ENCODE results near the gene NPIPB9.
"Not testable (repeated sequence)": the region's sequence is repeated elsewhere in the genome, so short reads cannot be mapped to it uniquely, and the experiment has no call there.

Gene NPIPB9

DNA sequence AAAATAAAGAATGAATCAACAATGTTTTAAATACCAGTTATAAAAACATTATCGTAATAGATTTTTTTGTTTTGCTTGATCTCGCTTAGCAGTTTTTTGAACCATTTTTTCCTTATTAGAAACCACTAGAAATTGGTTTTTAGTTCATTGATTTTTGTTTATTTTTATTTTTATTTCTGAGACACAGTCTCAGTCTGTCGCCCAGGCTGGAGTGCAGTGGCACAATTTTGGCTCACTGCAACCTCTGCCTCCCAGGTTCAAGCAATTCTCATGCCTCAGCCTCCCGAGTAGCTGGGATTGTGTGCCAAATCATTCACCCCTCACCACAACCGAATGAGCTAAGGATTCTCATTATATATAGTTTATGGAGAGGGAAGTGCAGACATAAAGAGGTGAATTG, at the start of gene NPIPB9:
Gene NPIPB9, plus strand, starts transcription at position 301 of the 400 bp plus-strand sequence.
- H3K4me3 ChIP-seq (ENCODE audit: low read depth, low read length); in situ Hi-C loops (cut with HindIII; ENCODE audit: low sequenced_read_pairs); DNase-seq (ENCODE audit: low read depth, low spot score): not testable (repeated sequence)

DNA sequence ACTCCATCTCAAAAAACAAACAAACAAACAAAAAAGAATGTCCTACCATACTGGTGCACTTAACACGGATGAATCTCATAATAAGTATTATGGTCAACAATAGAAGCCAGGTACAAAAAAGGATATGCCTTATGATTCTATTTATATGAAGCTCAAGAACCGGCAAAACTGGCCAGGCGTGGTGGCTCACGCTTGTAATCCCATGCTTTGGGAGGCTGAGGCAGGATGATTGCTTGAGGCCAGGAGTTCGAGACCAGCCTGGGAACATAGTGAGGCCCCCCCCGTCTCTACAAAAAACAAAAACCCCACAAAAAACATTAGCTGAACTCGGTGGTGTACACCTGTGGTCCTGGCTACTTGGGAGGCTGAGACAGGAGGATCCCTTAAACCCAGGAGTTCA, 47.3 kb upstream of the NPIPB9 start:
- DNase-seq (ENCODE audit: low read depth, low spot score); H3K4me3 ChIP-seq (ENCODE audit: low read depth, low read length); in situ Hi-C loops (cut with HindIII; ENCODE audit: low sequenced_read_pairs): not testable (repeated sequence)

DNA sequence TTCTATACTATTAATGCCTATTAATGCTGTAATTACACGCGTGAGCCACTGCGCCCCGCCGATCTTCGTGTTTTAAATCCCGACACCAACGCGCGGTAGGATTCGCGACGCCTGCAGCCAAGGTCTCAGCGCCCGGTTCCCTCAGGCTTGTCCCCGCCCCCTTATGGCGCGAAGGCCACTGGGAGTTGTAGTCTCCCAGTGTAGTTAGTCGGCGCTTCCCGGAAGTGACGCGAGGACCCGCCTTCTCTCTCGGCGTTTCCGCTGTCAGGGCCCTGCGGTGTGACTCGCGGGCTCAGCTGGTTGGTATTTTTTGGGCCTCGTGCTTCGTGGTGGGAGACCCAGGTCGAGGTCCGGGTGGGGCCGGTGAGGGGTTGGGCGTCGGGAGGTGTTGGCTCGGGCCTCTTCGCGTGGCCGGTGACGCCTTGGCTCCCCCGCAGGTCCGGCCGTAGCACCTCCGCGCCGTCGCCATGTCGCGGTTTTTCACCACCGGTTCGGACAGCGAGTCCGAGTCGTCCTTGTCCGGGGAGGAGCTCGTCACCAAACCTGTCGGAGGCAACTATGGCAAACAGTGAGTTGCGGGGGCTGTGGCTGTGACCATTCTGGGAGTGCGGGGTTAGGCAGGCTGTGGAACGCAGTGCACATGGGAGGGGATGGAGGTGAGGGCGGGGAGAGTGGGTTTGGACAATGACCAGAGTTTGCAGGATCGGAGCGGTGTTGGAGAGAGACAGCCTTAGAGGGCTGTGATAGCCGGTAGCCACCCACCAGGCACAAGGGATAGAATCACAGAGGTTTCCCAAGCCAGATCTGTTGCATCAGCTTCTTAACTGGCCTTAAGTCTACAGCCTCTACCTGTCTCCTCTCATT, 40.1 kb upstream of the NPIPB9 start, which contains the start of gene EIF3C:
Gene EIF3C, plus strand, starts transcription at position 245 of the 864 bp plus-strand sequence. Its CDS starts 223 bp downstream, at position 468.
- in situ Hi-C loops (cut with HindIII; ENCODE audit: low sequenced_read_pairs), result not testable (repeated sequence)
- peak within 1 kb of the TSS; percentile 41 for H3K4me3 ChIP-seq (ENCODE audit: low read depth, low read length)

DNA sequence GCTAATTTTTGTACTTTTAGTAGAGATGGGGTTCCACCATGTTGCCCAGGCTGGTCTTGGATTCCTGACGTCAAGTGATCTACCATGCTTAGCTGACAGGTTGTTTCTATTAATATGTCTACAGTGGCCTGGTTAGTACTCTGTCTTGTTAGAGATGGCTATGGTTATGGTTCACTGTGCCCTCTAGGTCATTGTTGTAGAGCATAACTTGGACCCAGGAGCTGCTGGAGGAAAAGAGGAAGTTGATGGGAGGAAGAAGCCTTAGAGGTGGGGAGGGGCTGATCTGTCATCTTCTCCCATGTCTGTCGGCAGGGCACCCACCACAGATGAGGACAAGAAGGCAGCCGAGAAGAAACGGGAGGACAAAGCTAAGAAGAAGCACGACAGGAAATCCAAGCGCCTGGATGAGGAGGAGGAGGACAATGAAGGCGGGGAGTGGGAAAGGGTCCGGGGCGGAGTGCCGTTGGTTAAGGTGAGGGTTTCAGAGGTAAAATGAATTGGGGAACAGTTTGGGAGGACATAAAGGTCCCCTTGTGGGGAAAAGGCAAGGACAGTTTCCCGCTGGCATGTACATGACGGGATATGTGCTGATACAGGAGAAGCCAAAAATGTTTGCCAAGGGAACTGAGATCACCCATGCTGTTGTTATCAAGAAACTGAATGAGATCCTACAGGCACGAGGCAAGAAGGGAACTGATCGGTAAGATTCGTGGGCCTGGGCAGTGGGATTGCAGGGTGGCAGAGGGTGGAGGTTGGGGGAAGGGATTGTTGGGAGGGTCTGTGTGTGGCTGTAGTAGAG, 28.5 kb upstream of the NPIPB9 start:
- DNase-seq (ENCODE audit: low read depth, low spot score); H3K4me3 ChIP-seq (ENCODE audit: low read depth, low read length); in situ Hi-C loops (cut with HindIII; ENCODE audit: low sequenced_read_pairs): not testable (repeated sequence)

More for the DNA sequence above, 40.1 kb upstream of the NPIPB9 start, which contains the start of gene EIF3C:
- not testable (repeated sequence) for DNase-seq (ENCODE audit: low read depth, low spot score)

DNA sequence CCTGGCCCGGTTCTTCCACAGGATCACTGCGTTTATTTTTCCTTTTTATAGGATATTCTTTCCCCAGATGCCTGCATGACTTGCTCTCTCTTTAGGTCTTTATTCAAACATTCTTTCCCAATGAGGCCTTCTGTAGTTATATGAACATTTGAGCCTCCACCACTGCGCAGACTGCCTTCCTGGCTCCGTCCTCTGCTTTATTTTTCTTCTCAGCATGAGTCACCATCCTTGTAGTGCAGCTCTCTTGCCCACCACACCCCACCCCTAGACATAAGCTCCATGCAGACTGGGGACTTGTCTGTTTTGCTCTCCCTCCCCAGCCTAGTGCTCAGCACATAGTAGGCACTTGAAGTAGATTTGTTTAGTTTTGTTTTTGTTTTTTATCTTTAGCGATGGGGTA, 20.3 kb upstream of the NPIPB9 start:
- in situ Hi-C loops (cut with HindIII; ENCODE audit: low sequenced_read_pairs); H3K4me3 ChIP-seq (ENCODE audit: low read depth, low read length); DNase-seq (ENCODE audit: low read depth, low spot score): not testable (repeated sequence)

DNA sequence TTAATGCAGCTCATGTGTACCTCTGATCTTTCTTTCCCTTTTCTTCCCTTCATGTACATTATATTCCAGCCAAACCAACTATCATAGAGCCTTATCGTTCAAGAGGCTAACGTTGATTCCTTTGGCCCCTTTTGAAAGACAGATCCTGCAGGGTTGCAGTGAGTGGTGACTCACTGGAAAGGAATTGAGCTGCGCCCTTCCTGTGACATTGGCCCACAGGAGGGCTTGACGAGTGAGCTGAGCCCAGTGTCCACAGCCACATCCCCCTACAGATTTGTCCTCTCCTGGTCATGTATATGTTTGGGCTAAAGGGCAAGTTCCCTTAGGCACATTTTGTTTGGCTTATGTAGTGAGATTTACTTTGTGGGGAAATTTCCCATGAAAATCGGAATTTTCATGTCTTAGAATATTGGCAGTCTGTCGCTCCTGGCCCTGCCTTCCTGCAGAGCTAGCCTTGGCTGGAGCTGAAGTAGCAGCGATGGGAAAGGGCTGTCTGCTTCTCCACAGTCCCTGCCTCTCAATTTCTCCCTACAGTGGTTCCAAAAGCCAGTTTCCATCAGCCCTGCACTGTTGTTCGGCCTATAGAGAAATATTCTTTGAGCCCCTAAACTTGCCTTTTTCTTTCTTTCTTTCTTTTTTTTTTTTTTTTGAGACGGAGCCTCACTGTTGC, 19.0 kb upstream of the NPIPB9 start:
- in situ Hi-C loops (cut with HindIII; ENCODE audit: low sequenced_read_pairs); DNase-seq (ENCODE audit: low read depth, low spot score); H3K4me3 ChIP-seq (ENCODE audit: low read depth, low read length): not testable (repeated sequence)

DNA sequence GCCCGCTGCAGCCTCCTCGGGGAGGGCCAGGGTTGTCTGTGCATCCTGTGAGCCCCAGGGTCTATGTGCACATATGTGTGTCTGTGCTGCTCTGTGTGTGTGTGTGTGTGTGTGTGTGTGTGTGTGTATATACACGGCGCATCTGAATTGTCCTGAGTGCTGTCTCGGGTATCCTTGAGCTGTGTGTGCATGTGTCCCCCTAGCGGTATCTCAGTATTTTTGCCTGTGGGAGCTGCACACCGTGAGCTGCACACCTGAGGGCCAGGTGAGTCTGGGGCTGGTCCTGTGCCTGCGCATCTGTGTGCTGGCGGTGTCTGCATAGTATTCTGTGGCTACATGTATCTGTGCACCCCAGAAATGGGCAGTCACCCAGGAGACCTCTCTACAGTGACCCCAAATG, 11.8 kb upstream of the NPIPB9 start:
- in situ Hi-C loops (cut with HindIII; ENCODE audit: low sequenced_read_pairs); H3K4me3 ChIP-seq (ENCODE audit: low read depth, low read length); DNase-seq (ENCODE audit: low read depth, low spot score): not testable (repeated sequence)

DNA sequence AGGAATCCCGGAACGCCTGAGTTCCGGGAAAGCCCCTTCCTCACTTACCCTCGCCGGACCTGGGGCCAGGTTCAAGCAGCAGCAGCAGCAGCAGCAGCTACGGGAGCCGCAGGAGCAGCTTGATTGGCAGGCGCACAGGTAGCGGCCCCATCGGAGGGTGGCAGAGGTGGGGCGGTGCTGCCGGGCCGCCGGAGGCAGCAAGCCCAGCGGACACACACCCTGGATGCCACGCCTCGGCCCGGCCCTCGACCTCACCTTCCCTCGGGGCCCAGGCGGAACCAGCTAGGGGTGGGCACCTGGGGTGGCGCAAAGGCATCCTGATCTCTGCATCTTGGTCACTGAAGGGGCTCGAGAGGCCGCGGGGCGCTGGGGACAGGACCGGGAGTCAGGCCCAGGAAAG, 11.0 kb upstream of the NPIPB9 start:
- in situ Hi-C loops (cut with HindIII; ENCODE audit: low sequenced_read_pairs); H3K4me3 ChIP-seq (ENCODE audit: low read depth, low read length); DNase-seq (ENCODE audit: low read depth, low spot score): not testable (repeated sequence)

DNA sequence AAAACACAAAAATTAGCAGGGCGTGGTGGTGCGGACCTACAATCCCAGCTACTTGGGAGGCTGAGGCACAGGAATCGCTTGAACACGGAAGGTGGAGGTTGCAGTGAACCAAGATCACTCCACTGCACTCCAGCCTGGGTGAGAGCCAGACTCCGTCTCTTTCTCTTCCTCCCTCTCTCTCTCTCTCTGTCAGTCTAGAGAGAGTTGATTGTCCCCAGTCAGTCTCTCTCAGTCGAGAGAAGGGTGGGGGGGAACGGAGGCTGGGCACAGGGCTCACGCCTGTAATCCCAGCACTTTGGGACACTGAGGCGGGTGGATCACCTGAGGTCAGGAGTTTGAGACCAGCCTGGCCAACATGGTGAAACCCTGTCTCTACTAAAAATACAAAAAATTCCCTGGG, 10.3 kb upstream of the NPIPB9 start:
- in situ Hi-C loops (cut with HindIII; ENCODE audit: low sequenced_read_pairs); DNase-seq (ENCODE audit: low read depth, low spot score); H3K4me3 ChIP-seq (ENCODE audit: low read depth, low read length): not testable (repeated sequence)

DNA sequence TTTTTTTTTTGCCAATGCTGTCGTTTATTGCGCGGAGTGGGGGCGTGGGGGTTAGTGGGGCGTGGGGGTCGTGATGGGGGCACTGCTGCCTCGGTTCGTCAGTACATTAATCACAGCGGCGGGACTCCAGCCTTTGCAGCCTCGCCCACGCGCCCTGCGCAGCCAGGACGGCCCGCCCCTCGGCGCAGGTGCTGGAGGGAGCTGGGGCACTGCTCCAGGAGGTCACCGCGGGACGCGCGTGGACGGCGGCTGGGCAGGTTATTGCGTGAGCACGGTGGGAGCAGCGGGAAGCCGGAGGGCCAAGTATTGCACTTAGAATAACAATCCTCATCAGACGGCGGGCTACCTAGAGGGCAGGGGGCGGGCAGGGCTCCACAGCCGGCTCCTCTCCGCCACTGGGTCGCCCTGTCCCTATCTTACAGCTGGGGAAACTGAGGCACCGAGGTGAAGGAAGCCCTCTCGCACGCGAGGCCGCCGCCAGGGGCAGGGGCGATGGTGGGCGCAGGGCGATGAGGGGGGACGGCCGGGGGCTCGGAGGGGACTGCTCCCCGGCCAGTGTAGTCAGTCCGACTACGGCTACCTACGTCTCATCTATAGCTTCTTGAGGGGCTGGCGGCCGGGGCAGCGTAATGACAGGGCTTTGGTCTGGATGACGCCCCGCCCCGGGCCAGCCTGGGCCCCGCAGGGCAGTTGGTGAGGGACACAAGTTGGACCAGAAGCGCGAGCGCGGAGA, 4.8 kb upstream of the NPIPB9 start:
- in situ Hi-C loops (cut with HindIII; ENCODE audit: low sequenced_read_pairs); H3K4me3 ChIP-seq (ENCODE audit: low read depth, low read length); DNase-seq (ENCODE audit: low read depth, low spot score): not testable (repeated sequence)

DNA sequence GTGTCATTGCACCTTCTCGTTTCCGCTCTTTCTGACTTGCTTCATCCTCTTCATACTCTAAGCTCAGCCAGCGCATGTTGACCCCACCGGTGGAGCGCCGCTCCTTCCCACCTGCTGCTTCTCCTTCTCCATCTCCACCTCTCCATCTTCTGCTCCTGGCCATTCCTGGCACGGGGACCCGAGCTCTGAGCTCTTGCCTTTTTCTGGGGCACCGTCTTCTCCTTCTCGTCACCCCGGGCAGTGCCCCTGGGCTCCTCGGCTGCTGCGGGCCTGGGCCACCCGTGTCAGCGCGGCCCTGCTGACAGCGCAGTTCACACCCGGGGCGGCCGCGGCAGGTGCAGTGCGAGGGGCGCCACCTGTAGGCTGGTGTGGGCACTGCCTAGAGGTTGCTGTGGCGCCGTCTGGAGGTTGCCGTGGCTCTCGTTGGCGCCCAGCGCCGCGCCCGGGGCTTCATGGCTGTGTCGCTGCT, 1.6 kb upstream of the NPIPB9 start:
- H3K4me3 ChIP-seq (ENCODE audit: low read depth, low read length); DNase-seq (ENCODE audit: low read depth, low spot score); in situ Hi-C loops (cut with HindIII; ENCODE audit: low sequenced_read_pairs): not testable (repeated sequence)

DNA sequence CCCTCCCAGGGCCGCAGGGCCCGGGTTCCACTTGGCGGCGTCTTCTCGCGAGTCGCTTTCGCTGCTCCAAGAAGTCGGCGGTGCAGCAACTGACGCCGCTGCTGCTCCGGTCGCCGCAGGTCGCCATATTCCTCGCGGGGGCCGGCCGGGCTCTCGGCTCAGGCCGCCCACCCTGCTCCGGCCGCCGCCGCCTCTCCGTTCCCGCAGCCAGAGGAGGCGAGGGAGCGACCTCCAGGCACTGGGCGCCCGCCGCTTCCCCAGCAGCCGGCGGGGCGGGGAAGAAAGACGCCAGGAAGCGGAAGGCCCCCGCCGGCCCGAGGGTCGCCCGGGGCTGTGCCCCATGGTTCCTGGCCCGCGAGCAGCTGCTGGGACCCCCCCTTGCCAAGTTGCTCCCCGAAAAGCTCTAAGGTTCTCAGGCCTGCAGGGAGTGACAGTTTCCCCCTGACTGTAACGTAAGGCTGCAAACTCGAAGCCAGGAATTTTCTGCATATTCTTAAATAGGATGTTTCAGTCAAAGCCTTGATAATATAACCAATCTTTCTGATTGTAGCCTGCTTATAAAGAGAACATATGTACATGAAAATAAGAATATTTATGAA, 1.0 kb upstream of the NPIPB9 start:
- in situ Hi-C loops (cut with HindIII; ENCODE audit: low sequenced_read_pairs); H3K4me3 ChIP-seq (ENCODE audit: low read depth, low read length); DNase-seq (ENCODE audit: low read depth, low spot score): not testable (repeated sequence)

DNA sequence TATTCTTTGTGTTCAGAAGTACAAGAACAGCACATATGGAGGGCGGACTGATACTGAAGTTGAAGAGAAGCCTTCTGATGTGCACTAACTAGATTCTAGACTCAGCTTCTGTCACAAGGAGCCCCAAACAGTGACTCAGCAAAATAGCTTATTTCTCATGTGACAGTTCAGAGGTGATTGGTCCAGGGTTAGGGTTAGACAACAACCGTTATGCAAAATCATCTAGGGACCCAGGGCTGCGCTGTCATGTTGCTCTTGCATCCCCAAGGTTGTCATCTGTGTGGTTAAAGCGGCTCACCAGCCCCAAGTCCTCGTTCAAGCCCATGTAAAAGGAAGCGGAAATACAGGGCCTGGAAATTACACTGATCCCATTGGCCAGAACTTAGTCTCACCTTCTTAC, 30.1 kb downstream of the NPIPB9 start:
- H3K4me3 ChIP-seq (ENCODE audit: low read depth, low read length); in situ Hi-C loops (cut with HindIII; ENCODE audit: low sequenced_read_pairs); DNase-seq (ENCODE audit: low read depth, low spot score): not testable (repeated sequence)

DNA sequence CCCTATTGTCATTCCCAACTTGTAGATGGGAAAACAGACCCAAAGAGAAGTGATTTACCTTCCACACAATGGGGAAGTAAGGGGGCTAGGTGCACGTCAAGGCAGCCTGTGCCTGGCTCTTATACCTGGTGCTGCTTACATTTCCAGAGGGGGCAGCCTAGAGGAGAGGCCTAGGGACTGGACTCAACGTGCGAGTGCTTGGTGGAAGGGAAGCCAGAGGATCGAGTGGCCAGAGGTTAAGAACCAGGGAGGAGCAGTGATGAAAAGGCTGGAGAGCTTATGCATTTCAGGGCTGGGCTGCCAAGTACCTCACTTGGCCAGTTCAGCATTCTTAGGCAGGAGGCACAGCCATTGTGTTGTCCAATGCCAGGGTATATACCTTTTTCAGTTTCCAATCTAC, 30.8 kb downstream of the NPIPB9 start:
- DNase-seq (ENCODE audit: low read depth, low spot score); H3K4me3 ChIP-seq (ENCODE audit: low read depth, low read length); in situ Hi-C loops (cut with HindIII; ENCODE audit: low sequenced_read_pairs): not testable (repeated sequence)

Data from astrocyte of the spinal cord (primary cell).